Measurements from ENCODE around the gene NR5A1. TPM values are rescaled to one million over a fixed set of nuclear protein-coding genes. Genes with fewer than 3 reads are reported as not detected.
A peak's percentile ranks its signal among the peaks of the same experiment; 100 is the strongest.

The NR5A1 gene
- total and polyA plus RNA-seq, 2 of the 13 experiments (the other 11 are each of a cell fraction or from before 2014, with no cell fraction given) = 28.9 to 44.7 TPM

DNA sequence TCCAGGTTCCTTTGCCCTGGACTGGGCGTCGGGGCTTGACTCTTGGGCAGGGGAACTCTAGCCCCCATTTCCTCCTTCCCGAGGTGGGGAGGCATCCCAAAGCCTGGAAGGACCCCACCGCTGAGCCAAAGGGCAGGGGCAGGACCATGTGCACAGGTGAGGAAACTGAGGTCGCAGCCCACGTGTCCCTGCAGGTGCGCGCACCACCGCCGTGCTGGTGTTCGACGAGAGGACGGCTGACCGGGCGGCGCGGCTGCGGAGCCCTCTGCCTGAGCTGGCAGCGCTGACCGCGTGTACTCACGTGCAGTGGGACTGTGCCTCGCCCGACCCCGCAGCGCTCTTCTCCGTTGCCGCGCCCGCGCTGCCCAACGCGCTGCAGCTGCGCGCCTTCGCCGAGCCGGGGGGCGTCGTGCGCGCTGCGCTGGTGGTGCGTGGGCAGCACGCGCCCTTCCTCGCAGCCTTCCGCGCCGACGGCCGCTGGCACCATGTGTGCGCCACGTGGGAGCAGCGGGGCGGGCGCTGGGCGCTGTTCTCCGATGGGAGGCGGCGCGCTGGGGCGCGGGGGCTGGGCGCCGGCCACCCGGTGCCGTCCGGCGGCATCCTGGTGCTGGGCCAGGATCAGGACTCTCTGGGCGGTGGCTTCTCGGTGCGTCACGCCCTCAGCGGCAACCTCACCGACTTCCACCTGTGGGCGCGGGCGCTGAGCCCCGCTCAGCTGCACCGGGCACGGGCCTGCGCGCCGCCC, 54.2 kb downstream of the NR5A1 start:
- WGBS (ENCODE audit: low lambda C conversion rate) = 91% methylated on average over 38 of the region's 85 CpGs
- no peak overlapping the region for H3K27ac ChIP-seq (ENCODE audit: extremely low read length, insufficient read depth, low read length)
- DNase-seq (ENCODE audit: low spot score) (no peak), FAIRE-seq (no peak), ATAC-seq (peak; percentile 9; the same call in 1 of the 3 replicates)
- H3K27me3 ChIP-seq (ENCODE audit: control insufficient read depth in 1 of 2, insufficient read depth in 2 of 2, low read length in 2 of 2) = peaks cover 15 to 43% of the 10 kb centered on the region in 2 experiments; a peak in 3 of 5 replicates
- no peaks in the 10 kb centered on the region for H4K20me1 ChIP-seq (ENCODE audit: insufficient read depth, low read length)
- H2AFZ ChIP-seq (ENCODE audit: low read length) = no peak overlapping the region
- H3K79me2 ChIP-seq (ENCODE audit: insufficient read depth, low read length) = no peaks in the 10 kb centered on the region
- peaks cover 10% of the 10 kb centered on the region; the same call in 1 of the 2 replicates for H3K4me1 ChIP-seq (ENCODE audit: insufficient read depth, low read length)
- CTCF ChIA-PET (ENCODE audit: low intra/inter-chr PET ratio, low total read pairs) = no interaction called here
- no peaks in the 10 kb centered on the region for H3K9me3 ChIP-seq (ENCODE audit: low read length)
- H3K9ac ChIP-seq (ENCODE audit: insufficient read depth, low read depth, low read length) = no peak overlapping the region
- POLR2A ChIA-PET = interaction anchor here (0.6 kb wide), 1 partner anchor 9 kb away, joined by 3 read pairs; no protein-coding TSS in a partner anchor
- H3K4me3 ChIP-seq (replicated peaks in 1 of 3; ENCODE audit: insufficient read depth in 1 of 3, low read depth in 2 of 3, low read length in 3 of 3) = peak overlapping the region in 2 of 3 experiments; percentile 46 to 55; a peak in 3 of 6 replicates
- no peaks in the 10 kb centered on the region for H3K36me3 ChIP-seq (replicated peaks in 1 of 2; ENCODE audit: control insufficient read depth in 1 of 2, insufficient read depth in 2 of 2, low read length in 2 of 2)
- intact Hi-C loops (cut with micrococcal nuclease; ENCODE audit: unreplicated experiment) = no loop called here
- no TSS peak for BruUV-seq (replicated peaks)
- in situ Hi-C loops (cut with HindIII; ENCODE audit: extremely low pct_ligation_motif_present, low pct_unique_long_range_greater_than_20kb) = no loop called here
- H3K4me2 ChIP-seq (ENCODE audit: low read depth, low read length) = peak overlapping the region; percentile 51
- TF ChIP-seq, protein P1, sequence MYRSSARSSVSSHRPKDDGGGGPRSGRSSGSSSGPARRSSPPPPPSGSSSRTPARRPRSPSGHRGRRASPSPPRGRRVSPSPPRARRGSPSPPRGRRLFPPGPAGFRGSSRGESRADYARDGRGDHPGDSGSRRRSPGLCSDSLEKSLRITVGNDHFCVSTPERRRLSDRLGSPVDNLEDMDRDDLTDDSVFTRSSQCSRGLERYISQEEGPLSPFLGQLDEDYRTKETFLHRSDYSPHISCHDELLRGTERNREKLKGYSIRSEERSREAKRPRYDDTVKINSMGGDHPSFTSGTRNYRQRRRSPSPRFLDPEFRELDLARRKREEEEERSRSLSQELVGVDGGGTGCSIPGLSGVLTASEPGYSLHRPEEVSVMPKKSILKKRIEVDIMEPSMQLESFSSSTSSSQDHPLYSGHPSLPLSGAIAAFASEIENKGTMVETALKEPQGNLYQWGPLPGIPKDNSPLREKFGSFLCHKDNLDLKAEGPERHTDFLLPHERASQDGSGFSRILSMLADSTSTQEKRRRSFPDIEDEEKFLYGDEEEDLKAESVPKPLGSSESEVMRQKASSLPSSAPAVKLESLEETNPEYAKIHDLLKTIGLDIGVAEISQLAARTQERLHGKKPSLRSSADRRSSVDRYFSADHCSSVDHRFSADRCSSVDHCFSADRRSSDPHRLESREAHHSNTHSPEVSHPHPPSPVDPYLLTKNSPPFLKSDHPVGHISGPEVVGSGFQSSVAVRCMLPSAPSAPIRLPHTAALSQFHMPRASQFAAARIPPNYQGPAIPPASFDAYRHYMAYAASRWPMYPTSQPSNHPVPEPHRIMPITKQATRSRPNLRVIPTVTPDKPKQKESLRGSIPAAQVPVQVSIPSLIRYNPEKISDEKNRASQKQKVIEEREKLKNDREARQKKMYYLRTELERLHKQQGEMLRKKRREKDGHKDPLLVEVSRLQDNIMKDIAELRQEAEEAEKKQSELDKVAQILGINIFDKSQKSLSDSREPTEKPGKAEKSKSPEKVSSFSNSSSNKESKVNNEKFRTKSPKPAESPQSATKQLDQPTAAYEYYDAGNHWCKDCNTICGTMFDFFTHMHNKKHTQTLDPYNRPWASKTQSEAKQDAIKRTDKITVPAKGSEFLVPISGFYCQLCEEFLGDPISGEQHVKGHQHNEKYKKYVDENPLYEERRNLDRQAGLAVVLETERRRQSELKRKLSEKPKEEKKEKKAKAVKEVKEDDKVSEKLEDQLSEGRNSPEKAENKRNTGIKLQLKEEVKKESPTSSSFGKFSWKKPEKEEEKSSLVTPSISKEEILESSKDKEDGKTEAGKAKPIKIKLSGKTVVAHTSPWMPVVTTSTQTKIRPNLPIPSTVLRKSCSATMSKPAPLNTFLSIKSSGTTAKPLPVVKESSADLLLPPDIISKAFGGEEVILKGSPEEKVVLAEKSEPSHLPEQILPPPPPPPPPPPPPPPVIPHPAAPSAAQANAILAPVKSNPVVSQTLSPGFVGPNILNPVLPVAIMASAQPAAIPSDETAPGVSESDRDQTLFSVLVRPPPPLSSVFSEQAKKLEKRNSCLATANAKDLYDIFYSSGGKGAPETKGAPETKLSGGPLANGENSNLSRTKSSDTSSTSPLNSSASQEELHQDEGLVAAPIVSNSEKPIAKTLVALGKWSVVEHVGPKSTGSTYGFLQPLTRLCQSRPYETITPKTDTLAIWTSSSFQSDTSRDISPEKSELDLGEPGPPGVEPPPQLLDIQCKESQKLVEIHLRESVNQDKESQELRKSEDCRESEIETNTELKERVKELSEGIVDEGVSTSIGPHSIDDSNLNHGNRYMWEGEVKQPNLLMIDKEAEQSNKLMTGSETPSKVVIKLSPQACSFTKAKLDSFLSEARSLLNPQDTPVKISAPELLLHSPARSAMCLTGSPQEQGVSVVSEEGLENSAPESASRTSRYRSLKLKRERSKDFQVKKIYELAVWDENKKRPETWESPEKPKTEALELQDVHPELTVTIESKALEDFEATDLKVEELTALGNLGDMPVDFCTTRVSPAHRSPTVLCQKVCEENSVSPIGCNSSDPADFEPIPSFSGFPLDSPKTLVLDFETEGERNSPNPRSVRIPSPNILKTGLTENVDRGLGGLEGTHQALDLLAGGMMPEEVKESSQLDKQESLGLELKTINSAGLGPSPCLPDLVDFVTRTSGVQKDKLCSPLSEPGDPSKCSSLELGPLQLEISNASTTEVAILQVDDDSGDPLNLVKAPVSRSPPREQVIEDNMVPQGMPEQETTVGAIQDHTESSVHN (CRISPR knock-in tag; IDR thresholded peaks at IDR 0.05) = no peak
- TF ChIP-seq YEATS2 (CRISPR knock-in tag; IDR thresholded peaks at IDR 0.05; ENCODE audit: borderline replicate concordance) (no peak), ZNF790 (CRISPR knock-in tag; IDR thresholded peaks at IDR 0.05; ENCODE audit: borderline replicate concordance) (no peak), SIX1 (CRISPR knock-in tag; IDR thresholded peaks at IDR 0.05; ENCODE audit: borderline replicate concordance) (no peak), HNRNPH1 (optimal IDR thresholded peaks at IDR 0.05; ENCODE audit: low read depth, low read length) (no peak)
- TF ChIP-seq, protein P2, sequence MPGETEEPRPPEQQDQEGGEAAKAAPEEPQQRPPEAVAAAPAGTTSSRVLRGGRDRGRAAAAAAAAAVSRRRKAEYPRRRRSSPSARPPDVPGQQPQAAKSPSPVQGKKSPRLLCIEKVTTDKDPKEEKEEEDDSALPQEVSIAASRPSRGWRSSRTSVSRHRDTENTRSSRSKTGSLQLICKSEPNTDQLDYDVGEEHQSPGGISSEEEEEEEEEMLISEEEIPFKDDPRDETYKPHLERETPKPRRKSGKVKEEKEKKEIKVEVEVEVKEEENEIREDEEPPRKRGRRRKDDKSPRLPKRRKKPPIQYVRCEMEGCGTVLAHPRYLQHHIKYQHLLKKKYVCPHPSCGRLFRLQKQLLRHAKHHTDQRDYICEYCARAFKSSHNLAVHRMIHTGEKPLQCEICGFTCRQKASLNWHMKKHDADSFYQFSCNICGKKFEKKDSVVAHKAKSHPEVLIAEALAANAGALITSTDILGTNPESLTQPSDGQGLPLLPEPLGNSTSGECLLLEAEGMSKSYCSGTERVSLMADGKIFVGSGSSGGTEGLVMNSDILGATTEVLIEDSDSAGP (CRISPR knock-in tag; IDR thresholded peaks at IDR 0.05; ENCODE audit: borderline replicate concordance) = no peak
- TF ChIP-seq, protein P3, sequence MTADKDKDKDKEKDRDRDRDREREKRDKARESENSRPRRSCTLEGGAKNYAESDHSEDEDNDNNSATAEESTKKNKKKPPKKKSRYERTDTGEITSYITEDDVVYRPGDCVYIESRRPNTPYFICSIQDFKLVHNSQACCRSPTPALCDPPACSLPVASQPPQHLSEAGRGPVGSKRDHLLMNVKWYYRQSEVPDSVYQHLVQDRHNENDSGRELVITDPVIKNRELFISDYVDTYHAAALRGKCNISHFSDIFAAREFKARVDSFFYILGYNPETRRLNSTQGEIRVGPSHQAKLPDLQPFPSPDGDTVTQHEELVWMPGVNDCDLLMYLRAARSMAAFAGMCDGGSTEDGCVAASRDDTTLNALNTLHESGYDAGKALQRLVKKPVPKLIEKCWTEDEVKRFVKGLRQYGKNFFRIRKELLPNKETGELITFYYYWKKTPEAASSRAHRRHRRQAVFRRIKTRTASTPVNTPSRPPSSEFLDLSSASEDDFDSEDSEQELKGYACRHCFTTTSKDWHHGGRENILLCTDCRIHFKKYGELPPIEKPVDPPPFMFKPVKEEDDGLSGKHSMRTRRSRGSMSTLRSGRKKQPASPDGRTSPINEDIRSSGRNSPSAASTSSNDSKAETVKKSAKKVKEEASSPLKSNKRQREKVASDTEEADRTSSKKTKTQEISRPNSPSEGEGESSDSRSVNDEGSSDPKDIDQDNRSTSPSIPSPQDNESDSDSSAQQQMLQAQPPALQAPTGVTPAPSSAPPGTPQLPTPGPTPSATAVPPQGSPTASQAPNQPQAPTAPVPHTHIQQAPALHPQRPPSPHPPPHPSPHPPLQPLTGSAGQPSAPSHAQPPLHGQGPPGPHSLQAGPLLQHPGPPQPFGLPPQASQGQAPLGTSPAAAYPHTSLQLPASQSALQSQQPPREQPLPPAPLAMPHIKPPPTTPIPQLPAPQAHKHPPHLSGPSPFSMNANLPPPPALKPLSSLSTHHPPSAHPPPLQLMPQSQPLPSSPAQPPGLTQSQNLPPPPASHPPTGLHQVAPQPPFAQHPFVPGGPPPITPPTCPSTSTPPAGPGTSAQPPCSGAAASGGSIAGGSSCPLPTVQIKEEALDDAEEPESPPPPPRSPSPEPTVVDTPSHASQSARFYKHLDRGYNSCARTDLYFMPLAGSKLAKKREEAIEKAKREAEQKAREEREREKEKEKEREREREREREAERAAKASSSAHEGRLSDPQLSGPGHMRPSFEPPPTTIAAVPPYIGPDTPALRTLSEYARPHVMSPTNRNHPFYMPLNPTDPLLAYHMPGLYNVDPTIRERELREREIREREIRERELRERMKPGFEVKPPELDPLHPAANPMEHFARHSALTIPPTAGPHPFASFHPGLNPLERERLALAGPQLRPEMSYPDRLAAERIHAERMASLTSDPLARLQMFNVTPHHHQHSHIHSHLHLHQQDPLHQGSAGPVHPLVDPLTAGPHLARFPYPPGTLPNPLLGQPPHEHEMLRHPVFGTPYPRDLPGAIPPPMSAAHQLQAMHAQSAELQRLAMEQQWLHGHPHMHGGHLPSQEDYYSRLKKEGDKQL (CRISPR knock-in tag; IDR thresholded peaks at IDR 0.05; ENCODE audit: low read depth) = no peak
